HepG2 (cell line): ENCODE results near the gene FRMD4A. TPM values are rescaled to one million over a fixed set of nuclear protein-coding genes. Genes with fewer than 3 reads are reported as not detected.

Source experiments
- ATAC-seq: fragments of 200-7000 bp; cut with Tn5 transposase; 3 replicates; pipeline ENCODE4 v1.9.1; 2020; ENCODE audit warnings: mild to moderate bottlenecking, moderate library complexity
- BruUV-seq: library from RNA; stranded (reverse); fragments of 400-500 nt; replicated peaks from 2 replicates; lab custom pipeline; 2021; lab: Mats Ljungman, UMichigan
- CTCF ChIA-PET: fragments of 300-600 bp; formaldehyde crosslinking; extraction: SDS; loops from one replicate; lab custom pipeline; 2021; ENCODE audit warnings: low total read pairs, inconsistent platforms, low intra/inter-chr PET ratio; lab: Yijun Ruan, JAX
- POLR2A ChIA-PET: fragments of 350-600 bp; sonication (Branson Sonifier 250); formaldehyde crosslinking; loops from one replicate; lab custom pipeline; 2020; ENCODE audit warnings: antibody characterized with exemption, inconsistent platforms; lab: Yijun Ruan, JAX
- DNase-seq: peaks from one replicate; pipeline ENCODE4 v3.0.0-alpha.2; 2015; ENCODE audit warnings: low spot score
- FAIRE-seq: peaks from 3 replicates; lab custom pipeline; 2011; peaks lifted over from hg19 to GRCh38; lab: Jason Lieb, UNC
- H2AFZ ChIP-seq: one replicate; pipeline ENCODE4 v1.6.1; 2011; ENCODE audit warnings: low read length, inconsistent platforms
- H3K27ac ChIP-seq: fragments of 300-600 bp; 3 replicates; pipeline ENCODE4 v1.8.0; 2011; ENCODE audit warnings: mixed run types, mild to moderate bottlenecking, mixed read lengths, low read length, inconsistent platforms; ENCODE audit not compliant: insufficient read depth; ENCODE audit errors: extremely low read length
- H3K27me3 ChIP-seq, 2 experiments: fragments of 200-600 bp in 1 of 2; 2 replicates in 1 of 2; 3 replicates in 1 of 2; pipeline versions ENCODE4 v1.6.0 to v1.8.0; 2011; ENCODE audit warnings: low read length in 2 of 2, mild to moderate bottlenecking in 2 of 2, moderate library complexity in 2 of 2, inconsistent platforms in 1 of 2; ENCODE audit not compliant: insufficient read depth in 2 of 2, control insufficient read depth in 1 of 2
- H3K36me3 ChIP-seq, 2 experiments: fragments of 200-600 bp in 1 of 2; replicated peaks in 1 of 2; 2 replicates in 1 of 2; 3 replicates in 1 of 2; pipeline versions ENCODE4 v1.5.1 to v1.8.0; 2011; ENCODE audit warnings: low read length in 2 of 2, inconsistent platforms in 1 of 2; ENCODE audit not compliant: insufficient read depth in 2 of 2, control insufficient read depth in 1 of 2
- H3K4me1 ChIP-seq: 2 replicates; pipeline ENCODE4 v1.5.1; 2012; ENCODE audit warnings: low read length, inconsistent platforms; ENCODE audit not compliant: insufficient read depth
- H3K4me2 ChIP-seq: 2 replicates; pipeline ENCODE4 v1.6.0; 2011; ENCODE audit warnings: low read depth, low read length, inconsistent platforms
- H3K4me3 ChIP-seq, 3 experiments: fragments of 200-600 bp in 1 of 3; sonication (generic), shearing (Covaris generic) in 1 of 3; replicated peaks in 1 of 3; 2 replicates each; pipeline ENCODE4 v1.5.1; 2011 to 2016; ENCODE audit warnings: low read length in 3 of 3, inconsistent platforms in 2 of 3, low read depth in 2 of 3, mild to moderate bottlenecking in 2 of 3, control low read depth in 1 of 3, mixed read lengths in 1 of 3; ENCODE audit not compliant: insufficient read depth in 1 of 3
- H3K79me2 ChIP-seq: one replicate; pipeline ENCODE4 v1.6.1; 2011; ENCODE audit warnings: low read length, inconsistent platforms; ENCODE audit not compliant: insufficient read depth
- H3K9ac ChIP-seq: 2 replicates; pipeline ENCODE4 v1.6.0; 2011; ENCODE audit warnings: mild to moderate bottlenecking, low read depth, low read length, inconsistent platforms; ENCODE audit not compliant: insufficient read depth
- H3K9me3 ChIP-seq: 2 replicates; pipeline ENCODE4 v1.5.1; 2012; ENCODE audit warnings: mild to moderate bottlenecking, low read length
- H4K20me1 ChIP-seq: 2 replicates; pipeline ENCODE4 v1.6.0; 2011; ENCODE audit warnings: inconsistent platforms, mild to moderate bottlenecking, low read length, moderate library complexity; ENCODE audit not compliant: insufficient read depth
- AGO1 ChIP-seq: fragments of 200-400 bp; formaldehyde crosslinking; IDR thresholded peaks from 2 replicates; pipeline ENCODE4 v1.6.1; 2017; ENCODE audit warnings: mild to moderate bottlenecking, low read depth, low read length, moderate library complexity; ENCODE audit not compliant: poor library complexity, severe bottlenecking
- MLXIP ChIP-seq: sonication (generic); formaldehyde crosslinking; IDR thresholded peaks from 2 replicates; pipeline ENCODE4 v1.9.0; 2021; ENCODE audit warnings: missing genetic modification reagents, borderline replicate concordance
- NFIB ChIP-seq: sonication (generic); formaldehyde crosslinking; IDR thresholded peaks from 2 replicates; pipeline ENCODE4 v1.9.0; 2021; ENCODE audit warnings: missing genetic modification reagents, mild to moderate bottlenecking, borderline replicate concordance
- TFDP2 ChIP-seq: sonication (generic); formaldehyde crosslinking; IDR thresholded peaks from 2 replicates; pipeline ENCODE4 v1.4.0; 2020; ENCODE audit warnings: missing genetic modification reagents
- ZFP1 ChIP-seq: IDR thresholded peaks from 2 replicates; pipeline ENCODE4 v1.6.1; 2016
- ZFP36 ChIP-seq: fragments of 150-350 bp; IDR thresholded peaks from 2 replicates; pipeline ENCODE4 v1.6.1; 2018; ENCODE audit warnings: borderline replicate concordance, low read length, low read depth; ENCODE audit not compliant: partially characterized antibody
- WGBS: methylation state at CpG from one replicate; pipeline ENCODE4 v1.1.6; 2017; ENCODE audit warnings: low lambda C conversion rate; 5-methylcytosine and 5-hydroxymethylcytosine counted together
- in situ Hi-C: cut with HindIII; loops from 2 replicates; pipeline ENCODE4 v1.10.0; 2017; ENCODE audit warnings: low pct_unique_long_range_greater_than_20kb; ENCODE audit not compliant: extremely low pct_ligation_motif_present
- intact Hi-C: fragments of 100-400 bp; cut with micrococcal nuclease; formaldehyde crosslinking; loops from one replicate; pipeline ENCODE4 v1.10.0; 2022; ENCODE audit not compliant: unreplicated experiment
- polyA plus RNA-seq, 8 experiments: library from polyadenylated mRNA; depleted of rRNA in 3 of 8; stranded (reverse) in 7 of 8; unstranded in 1 of 8; fragments of >200 nt; fragmentation: Illumina TruSeq in 4 of 8; extraction: Trizol in 4 of 8; gene quantifications; 2 replicates each; pipeline versions ENCODE4 v1.2.1 to v1.2.3, GENCODE V29; 2011 to 2016; ENCODE audit warnings: low read depth in 4 of 8, missing spikeins in 1 of 8, mixed read lengths in 1 of 8; ENCODE audit not compliant: insufficient read depth in 1 of 8
- total RNA-seq, 5 experiments: library from RNA; depleted of rRNA; stranded (reverse); fragments of >200 nt; fragmentation: Illumina TruSeq; extraction: Trizol; gene quantifications; 2 replicates each; pipeline ENCODE4 v1.2.3, GENCODE V29; 2016; ENCODE audit warnings: low read depth in 1 of 5
- TF ChIP-seq, protein P1 (sequence below): sonication (generic); formaldehyde crosslinking; IDR thresholded peaks from 2 replicates; pipeline ENCODE4 v1.4.0; 2020; ENCODE audit warnings: missing genetic modification reagents
- TF ChIP-seq, protein P2 (sequence below): sonication (generic); formaldehyde crosslinking; IDR thresholded peaks from 2 replicates; pipeline ENCODE4 v1.4.0; 2020; ENCODE audit warnings: missing genetic modification reagents
- TF ChIP-seq, protein P3 (sequence below): IDR thresholded peaks from 2 replicates; pipeline ENCODE4 v1.4.0; 2020; ENCODE audit warnings: mild to moderate bottlenecking, missing genetic modification reagents
- TF ChIP-seq, protein P4 (sequence below): sonication (generic); formaldehyde crosslinking; IDR thresholded peaks from 2 replicates; pipeline ENCODE4 v1.4.0; 2020; ENCODE audit warnings: missing genetic modification reagents, borderline replicate concordance

FRMD4A gene
- total and polyA plus RNA-seq, 2 of the 13 experiments (the other 11 are each of a cell fraction or from before 2014, with no cell fraction given): 0.09 to 0.26 TPM

DNA sequence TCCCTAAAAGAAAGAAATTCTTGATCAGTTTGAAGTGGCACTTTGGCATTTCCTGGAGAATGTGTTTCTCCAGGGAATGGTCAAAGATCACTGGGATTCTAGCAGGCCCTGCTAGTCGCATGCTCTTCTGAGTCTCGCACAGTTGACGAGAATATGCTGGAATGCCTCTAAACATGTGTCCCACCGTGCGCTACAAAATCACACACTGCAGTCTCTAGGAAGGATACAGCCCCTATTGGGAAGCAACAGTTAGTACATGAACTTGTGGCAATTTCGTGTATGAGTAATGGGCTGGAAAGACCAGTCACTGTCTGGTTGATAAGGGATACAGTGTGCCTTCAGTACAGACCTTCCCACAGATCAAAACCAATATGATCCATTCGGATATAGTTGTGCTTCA, 486.1 kb downstream of the FRMD4A start:
- Histone ChIP-seq H3K27me3 (peaks cover 1 to 11% of the 10 kb centered on the region in 2 experiments; a peak in 3 of 5 replicates), H3K9me3 (0 out of 2 replicates have a peak, but pooled peaks cover 3% of the 10 kb centered on the region), H3K4me3 (no peak overlapping the region), H3K27ac (no peak overlapping the region), H3K36me3 (no peaks in the 10 kb centered on the region), H3K9ac (no peak overlapping the region), H3K4me2 (no peak overlapping the region), H4K20me1 (no peaks in the 10 kb centered on the region), H3K79me2 (no peaks in the 10 kb centered on the region), H3K4me1 (no peaks in the 10 kb centered on the region), H2AFZ (no peak overlapping the region)
- CTCF ChIA-PET: no interaction called here
- no peak for FAIRE-seq
- BruUV-seq: no TSS peak
- ATAC-seq: no peak
- DNase-seq: no peak
- in situ Hi-C loops: no loop called here
- POLR2A ChIA-PET: no interaction called here
- intact Hi-C loops: no loop called here
- WGBS: 9% methylated on average over 7 of the region's 7 CpGs
- TF ChIP-seq, protein P1, sequence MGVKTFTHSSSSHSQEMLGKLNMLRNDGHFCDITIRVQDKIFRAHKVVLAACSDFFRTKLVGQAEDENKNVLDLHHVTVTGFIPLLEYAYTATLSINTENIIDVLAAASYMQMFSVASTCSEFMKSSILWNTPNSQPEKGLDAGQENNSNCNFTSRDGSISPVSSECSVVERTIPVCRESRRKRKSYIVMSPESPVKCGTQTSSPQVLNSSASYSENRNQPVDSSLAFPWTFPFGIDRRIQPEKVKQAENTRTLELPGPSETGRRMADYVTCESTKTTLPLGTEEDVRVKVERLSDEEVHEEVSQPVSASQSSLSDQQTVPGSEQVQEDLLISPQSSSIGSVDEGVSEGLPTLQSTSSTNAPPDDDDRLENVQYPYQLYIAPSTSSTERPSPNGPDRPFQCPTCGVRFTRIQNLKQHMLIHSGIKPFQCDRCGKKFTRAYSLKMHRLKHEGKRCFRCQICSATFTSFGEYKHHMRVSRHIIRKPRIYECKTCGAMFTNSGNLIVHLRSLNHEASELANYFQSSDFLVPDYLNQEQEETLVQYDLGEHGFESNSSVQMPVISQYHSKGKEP (CRISPR knock-in tag): no peak
- TF ChIP-seq, protein P2, sequence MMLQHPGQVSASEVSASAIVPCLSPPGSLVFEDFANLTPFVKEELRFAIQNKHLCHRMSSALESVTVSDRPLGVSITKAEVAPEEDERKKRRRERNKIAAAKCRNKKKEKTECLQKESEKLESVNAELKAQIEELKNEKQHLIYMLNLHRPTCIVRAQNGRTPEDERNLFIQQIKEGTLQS (CRISPR knock-in tag): no peak
- no peak for TF ChIP-seq MLXIP
- no peak for TF ChIP-seq ZFP1
- no peak for TF ChIP-seq NFIB
- TF ChIP-seq ZFP36: no peak
- TF ChIP-seq, protein P3, sequence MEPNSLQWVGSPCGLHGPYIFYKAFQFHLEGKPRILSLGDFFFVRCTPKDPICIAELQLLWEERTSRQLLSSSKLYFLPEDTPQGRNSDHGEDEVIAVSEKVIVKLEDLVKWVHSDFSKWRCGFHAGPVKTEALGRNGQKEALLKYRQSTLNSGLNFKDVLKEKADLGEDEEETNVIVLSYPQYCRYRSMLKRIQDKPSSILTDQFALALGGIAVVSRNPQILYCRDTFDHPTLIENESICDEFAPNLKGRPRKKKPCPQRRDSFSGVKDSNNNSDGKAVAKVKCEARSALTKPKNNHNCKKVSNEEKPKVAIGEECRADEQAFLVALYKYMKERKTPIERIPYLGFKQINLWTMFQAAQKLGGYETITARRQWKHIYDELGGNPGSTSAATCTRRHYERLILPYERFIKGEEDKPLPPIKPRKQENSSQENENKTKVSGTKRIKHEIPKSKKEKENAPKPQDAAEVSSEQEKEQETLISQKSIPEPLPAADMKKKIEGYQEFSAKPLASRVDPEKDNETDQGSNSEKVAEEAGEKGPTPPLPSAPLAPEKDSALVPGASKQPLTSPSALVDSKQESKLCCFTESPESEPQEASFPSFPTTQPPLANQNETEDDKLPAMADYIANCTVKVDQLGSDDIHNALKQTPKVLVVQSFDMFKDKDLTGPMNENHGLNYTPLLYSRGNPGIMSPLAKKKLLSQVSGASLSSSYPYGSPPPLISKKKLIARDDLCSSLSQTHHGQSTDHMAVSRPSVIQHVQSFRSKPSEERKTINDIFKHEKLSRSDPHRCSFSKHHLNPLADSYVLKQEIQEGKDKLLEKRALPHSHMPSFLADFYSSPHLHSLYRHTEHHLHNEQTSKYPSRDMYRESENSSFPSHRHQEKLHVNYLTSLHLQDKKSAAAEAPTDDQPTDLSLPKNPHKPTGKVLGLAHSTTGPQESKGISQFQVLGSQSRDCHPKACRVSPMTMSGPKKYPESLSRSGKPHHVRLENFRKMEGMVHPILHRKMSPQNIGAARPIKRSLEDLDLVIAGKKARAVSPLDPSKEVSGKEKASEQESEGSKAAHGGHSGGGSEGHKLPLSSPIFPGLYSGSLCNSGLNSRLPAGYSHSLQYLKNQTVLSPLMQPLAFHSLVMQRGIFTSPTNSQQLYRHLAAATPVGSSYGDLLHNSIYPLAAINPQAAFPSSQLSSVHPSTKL (CRISPR knock-in tag): no peak
- TF ChIP-seq, protein P4, sequence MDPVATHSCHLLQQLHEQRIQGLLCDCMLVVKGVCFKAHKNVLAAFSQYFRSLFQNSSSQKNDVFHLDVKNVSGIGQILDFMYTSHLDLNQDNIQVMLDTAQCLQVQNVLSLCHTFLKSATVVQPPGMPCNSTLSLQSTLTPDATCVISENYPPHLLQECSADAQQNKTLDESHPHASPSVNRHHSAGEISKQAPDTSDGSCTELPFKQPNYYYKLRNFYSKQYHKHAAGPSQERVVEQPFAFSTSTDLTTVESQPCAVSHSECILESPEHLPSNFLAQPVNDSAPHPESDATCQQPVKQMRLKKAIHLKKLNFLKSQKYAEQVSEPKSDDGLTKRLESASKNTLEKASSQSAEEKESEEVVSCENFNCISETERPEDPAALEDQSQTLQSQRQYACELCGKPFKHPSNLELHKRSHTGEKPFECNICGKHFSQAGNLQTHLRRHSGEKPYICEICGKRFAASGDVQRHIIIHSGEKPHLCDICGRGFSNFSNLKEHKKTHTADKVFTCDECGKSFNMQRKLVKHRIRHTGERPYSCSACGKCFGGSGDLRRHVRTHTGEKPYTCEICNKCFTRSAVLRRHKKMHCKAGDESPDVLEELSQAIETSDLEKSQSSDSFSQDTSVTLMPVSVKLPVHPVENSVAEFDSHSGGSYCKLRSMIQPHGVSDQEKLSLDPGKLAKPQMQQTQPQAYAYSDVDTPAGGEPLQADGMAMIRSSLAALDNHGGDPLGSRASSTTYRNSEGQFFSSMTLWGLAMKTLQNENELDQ (CRISPR knock-in tag): no peak
- TF ChIP-seq AGO1: no peak
- no peak for TF ChIP-seq TFDP2 (CRISPR knock-in tag)
